ENCODE results near the gene SLC4A1. TPM values are rescaled to one million over a fixed set of nuclear protein-coding genes. Genes with fewer than 3 reads are reported as not detected.

SLC4A1 gene
- total RNA-seq, 1 experiment from 2014 or later: not detected

GRCh38 chr17:44209786-44210341 lies 58.1 kb downstream of the SLC4A1 start (continued):
- TF ChIP-seq FOXJ3 (CRISPR knock-in tag; IDR thresholded peaks at IDR 0.05; ENCODE audit: borderline replicate concordance) (no peak), CDX4 (CRISPR knock-in tag; IDR thresholded peaks at IDR 0.05; ENCODE audit: borderline replicate concordance) (no peak), ZNF121 (CRISPR knock-in tag; IDR thresholded peaks at IDR 0.05) (no peak), ZNF281 (CRISPR knock-in tag; IDR thresholded peaks at IDR 0.05) (no peak), RELA (CRISPR knock-in tag; IDR thresholded peaks at IDR 0.05; ENCODE audit: borderline replicate concordance) (no peak), ZBTB43 (CRISPR knock-in tag; IDR thresholded peaks at IDR 0.05) (no peak), ETV6 (CRISPR knock-in tag; IDR thresholded peaks at IDR 0.05) (no peak), ZNF232 (CRISPR knock-in tag; IDR thresholded peaks at IDR 0.05) (no peak), ESRRA (CRISPR knock-in tag; IDR thresholded peaks at IDR 0.05; ENCODE audit: borderline replicate concordance) (no peak), CTCF (IDR thresholded peaks at IDR 0.05) (no peak), ZNF263 (CRISPR knock-in tag; IDR thresholded peaks at IDR 0.05; ENCODE audit: low read depth) (no peak), CREB1 (CRISPR knock-in tag; IDR thresholded peaks at IDR 0.05) (no peak), ATF1 (CRISPR knock-in tag; IDR thresholded peaks at IDR 0.05) (no peak), ZNF416 (CRISPR knock-in tag; IDR thresholded peaks at IDR 0.05) (no peak)

GRCh38 chr17:44207743-44208142 lies 60.2 kb downstream of the SLC4A1 start:
- H3K4me1 Mint-ChIP-seq: peaks cover 26% of the 10 kb centered on the region
- ATAC-seq: no peak
- no peaks in the 10 kb centered on the region for H3K27me3 Mint-ChIP-seq (ENCODE audit: low read depth)
- H3K4me3 Mint-ChIP-seq: no peak overlapping the region
- peaks cover 29% of the 10 kb centered on the region for H3K36me3 Mint-ChIP-seq
- TF ChIP-seq ZNF671 (CRISPR knock-in tag; IDR thresholded peaks at IDR 0.05): no peak
- TF ChIP-seq STAT6 (CRISPR knock-in tag; conservative IDR thresholded peaks at IDR 0.05; ENCODE audit: low read depth): no peak
- no peak for TF ChIP-seq RELA (CRISPR knock-in tag; IDR thresholded peaks at IDR 0.05; ENCODE audit: borderline replicate concordance)
- no peak for TF ChIP-seq CDX4 (CRISPR knock-in tag; IDR thresholded peaks at IDR 0.05; ENCODE audit: borderline replicate concordance)
- no peak for TF ChIP-seq TEAD1 (CRISPR knock-in tag; IDR thresholded peaks at IDR 0.05)
- TF ChIP-seq ATF2 (CRISPR knock-in tag; IDR thresholded peaks at IDR 0.05; ENCODE audit: borderline replicate concordance, low read depth): no peak
- TF ChIP-seq HMGA2 (CRISPR knock-in tag; IDR thresholded peaks at IDR 0.05): no peak
- no peak for TF ChIP-seq ZNF512 (CRISPR knock-in tag; IDR thresholded peaks at IDR 0.05; ENCODE audit: borderline replicate concordance)
- no peak for TF ChIP-seq KAT7 (CRISPR knock-in tag; IDR thresholded peaks at IDR 0.05; ENCODE audit: borderline replicate concordance)
- H3K27ac Mint-ChIP-seq: no peak overlapping the region; the same call in 1 of the 2 replicates
- DNase-seq (ENCODE audit: low spot score): no peak
- POLR2A ChIA-PET: no interaction called here
- H3K9me3 Mint-ChIP-seq: no peaks in the 10 kb centered on the region
- CTCF ChIA-PET: interaction anchor here (0.7 to 2.6 kb wide), 6 partner anchors 10 to 147 kb away, joined by 3 to 20 read pairs (median 6); partner anchors contain the start of gene GRN
